Mucosa of rectum (tissue), 2 donors: ENCODE measurements around the gene SNRPF.
"Not testable (repeated sequence)": the region's sequence is repeated elsewhere in the genome, so short reads cannot be mapped to it uniquely, and the experiment has no call there.

Source experiments
- H3K27ac ChIP-seq, 2 donors: one replicate each; pipeline ENCODE4 v1.7.0; 2013; ENCODE audit warnings: inconsistent platforms in 2 of 2, low read depth in 2 of 2, low read length in 2 of 2
- H3K27me3 ChIP-seq, 2 donors: one replicate each; pipeline ENCODE4 v1.7.0; 2013; ENCODE audit warnings: low read length in 2 of 2; ENCODE audit not compliant: control insufficient read depth in 2 of 2, insufficient read depth in 2 of 2
- H3K36me3 ChIP-seq, 2 donors: one replicate each; pipeline ENCODE4 v1.7.0; 2013; ENCODE audit warnings: low read length in 2 of 2; ENCODE audit not compliant: control insufficient read depth in 2 of 2, insufficient read depth in 2 of 2
- H3K4me1 ChIP-seq, 2 donors: one replicate each; pipeline ENCODE4 v1.7.0; 2013; ENCODE audit warnings: low read length in 2 of 2, mild to moderate bottlenecking in 1 of 2; ENCODE audit not compliant: control insufficient read depth in 2 of 2, insufficient read depth in 2 of 2
- H3K4me3 ChIP-seq, 2 donors: one replicate each; pipeline ENCODE4 v1.7.0; 2013; ENCODE audit warnings: low read length in 2 of 2
- H3K9ac ChIP-seq, 2 donors: one replicate each; pipeline ENCODE4 v1.7.0; 2013; ENCODE audit warnings: low read length in 2 of 2, low read depth in 1 of 2, mild to moderate bottlenecking in 1 of 2
- H3K9me3 ChIP-seq, 2 donors: one replicate each; pipeline ENCODE4 v1.7.0; 2013; ENCODE audit warnings: low read length in 2 of 2; ENCODE audit not compliant: control insufficient read depth in 2 of 2
- donor health status: healthy.
- donor health status: Normal muscosa, but diverticular disease.

SNRPF gene

GRCh38 chr12:95858451-95859343, at the start of gene SNRPF:
Gene SNRPF (plus strand): TSS chr12:95858952. CDS start chr12:95859074, 122 bp downstream.
- H3K27ac ChIP-seq = peak within 1 kb of the TSS; percentile 69 to 74

DNA sequence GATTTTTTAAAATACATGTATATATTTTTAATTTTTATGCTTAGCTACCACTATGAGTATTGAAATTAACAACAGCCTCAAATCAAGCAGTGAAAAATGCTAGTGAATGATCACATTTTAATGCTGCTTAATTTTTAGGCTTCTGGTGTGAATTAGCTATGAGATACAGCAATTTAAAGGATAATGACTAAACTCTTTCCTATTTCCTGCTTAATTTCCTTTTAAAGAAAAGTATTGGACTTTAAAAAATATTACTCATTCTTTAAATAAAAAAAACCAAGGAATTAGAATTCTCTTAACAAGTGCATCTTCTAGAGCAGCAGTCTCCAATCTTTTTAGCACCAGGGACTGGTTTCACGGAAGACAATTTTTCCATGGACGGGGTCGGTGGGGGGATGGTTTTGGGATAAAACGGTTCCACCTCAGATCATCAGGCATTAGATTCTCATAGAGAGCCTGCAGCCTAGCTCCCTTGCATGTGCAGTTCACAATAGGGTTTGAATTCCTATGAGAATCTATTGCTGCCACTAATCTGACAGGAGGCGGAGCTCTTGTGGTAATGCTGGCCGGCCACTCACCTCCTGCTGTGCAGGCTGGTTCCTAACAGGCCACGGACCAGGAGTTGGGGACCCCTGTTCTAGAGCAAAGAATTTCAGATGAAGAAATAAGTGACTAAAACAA, 49.6 kb upstream of the SNRPF start:
- Histone ChIP-seq H3K36me3 (no peaks in the 10 kb centered on the region), H3K27me3 (no peaks in the 10 kb centered on the region), H3K4me1 (peaks cover 13% of the 10 kb centered on the region in 2 donors), H3K9me3 (no peaks in the 10 kb centered on the region), H3K27ac (no peak overlapping the region), H3K4me3 (no peak overlapping the region), H3K9ac (no peak overlapping the region)

More at GRCh38 chr12:95858451-95859343, at the start of gene SNRPF:
- Histone ChIP-seq H3K27me3 (no peaks in the 10 kb centered on the region), H3K9ac (peak within 1 kb of the TSS; percentile 73 to 75), H3K36me3 (peaks cover 14 to 23% of the 10 kb centered on the region in 2 donors), H3K9me3 (no peaks in the 10 kb centered on the region), H3K4me3 (peak within 1 kb of the TSS; percentile 84 to 92), H3K4me1 (peaks cover 13 to 14% of the 10 kb centered on the region in 2 donors)

DNA sequence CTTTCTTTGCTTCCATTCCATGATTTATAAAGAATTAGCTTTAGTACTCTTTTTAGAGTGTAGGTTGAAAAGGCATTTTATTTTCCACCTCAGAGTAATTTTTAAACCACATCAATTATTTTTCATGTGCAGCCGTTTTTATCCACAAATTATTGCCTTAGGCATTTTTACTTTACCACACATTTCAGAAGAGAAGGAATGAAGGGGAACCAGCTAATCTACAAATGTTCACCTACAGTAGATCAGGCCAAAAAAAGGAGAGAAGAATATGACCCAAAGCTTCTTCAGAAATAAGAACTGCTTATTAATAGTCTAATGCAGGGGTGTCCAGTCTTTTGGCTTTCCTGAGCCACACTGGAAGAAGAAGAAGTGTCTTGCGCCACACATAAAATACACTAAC, 48.3 kb upstream of the SNRPF start:
- Histone ChIP-seq H3K9me3 (no peaks in the 10 kb centered on the region), H3K27me3 (no peaks in the 10 kb centered on the region), H3K4me3 (no peak overlapping the region), H3K36me3 (no peaks in the 10 kb centered on the region), H3K4me1 (peaks cover 10 to 12% of the 10 kb centered on the region in 2 donors), H3K9ac (no peak overlapping the region), H3K27ac (no peak overlapping the region)

- not testable (repeated sequence) for H3K4me3 ChIP-seq, H3K9me3 ChIP-seq, H3K27me3 ChIP-seq, H3K4me1 ChIP-seq, H3K9ac ChIP-seq, H3K27ac ChIP-seq, H3K36me3 ChIP-seq
These were observed 46.6 kb upstream of the SNRPF start for GRCh38 chr12:95812155-95812554.

- Histone ChIP-seq H3K9ac (no peak overlapping the region), H3K9me3 (no peaks in the 10 kb centered on the region), H3K27ac (no peak overlapping the region), H3K27me3 (no peaks in the 10 kb centered on the region), H3K36me3 (no peaks in the 10 kb centered on the region), H3K4me1 (peaks cover 0 to 2% of the 10 kb centered on the region in 2 donors), H3K4me3 (no peak overlapping the region)
These were observed 43.0 kb upstream of the SNRPF start for GRCh38 chr12:95815632-95816212.

DNA sequence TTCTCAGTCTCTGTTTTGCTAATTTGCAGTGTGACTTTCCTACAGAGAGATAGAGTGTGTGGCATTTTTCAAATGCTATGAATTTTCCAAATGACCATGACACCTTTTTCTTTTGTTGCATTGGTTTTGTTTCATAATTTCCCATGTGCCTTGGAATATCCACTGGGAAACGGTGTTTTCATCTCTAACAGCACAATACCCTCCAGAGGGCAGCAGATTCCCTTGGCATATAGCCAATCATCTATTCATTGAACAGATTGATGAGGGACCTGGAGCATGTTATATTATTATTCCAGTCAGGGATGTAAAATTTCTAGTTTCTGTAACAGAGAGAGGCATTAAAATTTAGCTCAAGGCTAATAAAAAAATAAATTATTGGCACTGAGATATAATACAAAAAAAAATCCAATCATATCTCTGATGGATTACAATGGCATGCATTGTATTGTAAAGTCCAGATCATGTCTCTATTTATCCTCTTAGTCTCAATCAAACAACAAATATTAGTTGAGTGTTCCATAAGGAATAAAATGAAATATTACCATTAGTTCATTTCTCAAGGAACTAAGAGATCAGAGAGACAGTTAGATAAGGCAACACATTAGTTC, 38.6 kb upstream of the SNRPF start:
- no peak overlapping the region for H3K9ac ChIP-seq
- H3K9me3 ChIP-seq = no peaks in the 10 kb centered on the region
- no peak overlapping the region for H3K27ac ChIP-seq
- no peaks in the 10 kb centered on the region for H3K36me3 ChIP-seq
- peaks cover 0 to 2% of the 10 kb centered on the region in 2 donors for H3K4me1 ChIP-seq
- no peak overlapping the region for H3K4me3 ChIP-seq
- no peaks in the 10 kb centered on the region for H3K27me3 ChIP-seq

DNA sequence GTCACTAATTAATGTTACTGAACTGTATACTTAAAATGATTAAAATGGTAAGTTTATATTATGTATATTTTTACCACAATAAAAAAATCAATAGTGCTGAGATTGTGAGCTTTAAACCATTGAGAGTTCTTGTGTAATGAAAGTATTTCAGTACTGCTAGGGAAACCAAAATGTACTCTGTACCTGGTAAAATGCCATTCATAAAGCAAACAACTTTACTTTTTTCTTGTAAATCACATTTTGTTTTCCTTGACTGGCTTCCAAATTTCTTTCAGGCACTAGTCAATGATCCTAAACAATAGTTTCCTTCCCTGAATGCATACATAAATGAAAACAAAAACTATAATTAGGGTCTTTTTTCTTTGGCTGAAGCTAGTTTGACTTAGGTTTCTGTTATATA, 29.4 kb upstream of the SNRPF start:
- Histone ChIP-seq H3K4me1 (peaks cover 0 to 3% of the 10 kb centered on the region in 2 donors), H3K9ac (no peak overlapping the region), H3K36me3 (no peaks in the 10 kb centered on the region), H3K4me3 (no peak overlapping the region), H3K27me3 (no peaks in the 10 kb centered on the region), H3K27ac (no peak overlapping the region), H3K9me3 (no peaks in the 10 kb centered on the region)

DNA sequence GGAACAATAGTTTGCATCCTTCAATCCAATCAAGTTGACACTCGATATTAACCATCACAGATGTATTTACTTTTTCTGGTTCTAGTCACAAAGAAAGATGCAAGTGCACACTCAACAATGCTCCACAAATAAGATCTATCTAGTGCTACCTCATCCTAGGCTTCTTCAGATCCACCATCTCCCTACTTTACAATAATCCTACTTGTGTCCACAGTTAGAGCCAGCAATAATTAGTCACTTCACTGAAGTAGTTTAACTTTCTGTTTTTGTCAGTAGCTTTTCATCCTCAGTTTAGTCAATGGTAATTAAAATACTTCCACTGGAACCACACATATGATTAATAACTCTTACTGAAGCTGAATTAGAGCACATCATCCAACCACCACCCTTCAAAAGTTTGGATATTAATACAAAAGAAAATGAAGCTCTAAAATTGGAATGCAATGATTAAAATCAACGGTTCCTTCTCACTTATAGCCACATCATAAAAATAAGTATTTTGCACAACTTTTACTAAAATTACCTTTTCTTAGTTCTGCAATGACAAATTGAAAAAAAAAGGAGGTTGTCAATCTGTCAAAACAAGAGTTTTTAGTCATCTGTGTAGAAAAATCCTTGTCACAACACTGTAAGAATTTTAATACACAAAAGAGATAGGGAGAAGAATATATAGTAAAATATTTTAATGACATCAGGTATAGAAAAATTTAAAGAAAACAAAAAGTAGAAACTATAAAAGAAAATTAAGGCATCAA, 28.2 kb upstream of the SNRPF start:
- H3K27ac ChIP-seq = no peak overlapping the region
- no peaks in the 10 kb centered on the region for H3K27me3 ChIP-seq
- H3K9me3 ChIP-seq = no peaks in the 10 kb centered on the region
- no peaks in the 10 kb centered on the region for H3K36me3 ChIP-seq
- no peak overlapping the region for H3K9ac ChIP-seq
- peaks cover 0 to 3% of the 10 kb centered on the region in 2 donors for H3K4me1 ChIP-seq
- no peak overlapping the region for H3K4me3 ChIP-seq

DNA sequence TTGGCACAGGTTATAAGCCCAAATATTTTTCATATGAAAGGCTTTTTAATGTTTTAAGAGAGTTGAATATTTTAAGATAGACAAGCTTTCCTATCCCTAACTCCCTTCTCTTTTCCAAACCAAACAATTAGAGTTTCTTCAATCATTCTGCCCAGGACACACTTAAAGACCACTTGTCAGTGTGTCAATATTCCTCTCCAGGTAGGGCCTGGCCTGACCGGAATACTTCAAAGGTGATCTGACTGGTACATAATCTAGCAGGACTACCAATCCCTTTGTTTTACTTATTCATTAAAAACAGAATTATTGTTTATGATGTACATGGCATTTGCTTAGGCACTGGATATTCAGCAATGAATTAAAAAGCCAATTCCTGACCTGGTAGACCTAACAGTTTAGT, 24.2 kb upstream of the SNRPF start:
- Histone ChIP-seq H3K27me3 (no peaks in the 10 kb centered on the region), H3K36me3 (no peaks in the 10 kb centered on the region), H3K4me3 (no peak overlapping the region), H3K27ac (no peak overlapping the region), H3K9ac (no peak overlapping the region), H3K4me1 (peaks cover 11 to 16% of the 10 kb centered on the region in 2 donors), H3K9me3 (no peaks in the 10 kb centered on the region)
